GM10847 (cell line): ENCODE measurements around the gene ATP6V1B1.

ENCODE experiments used
- POLR2A ChIP-seq: IDR thresholded peaks from 2 replicates; pipeline ENCODE4 v1.6.1; 2011; ENCODE audit not compliant: insufficient read length; ENCODE audit errors: extremely low read depth

ATP6V1B1 gene

GRCh38 chr2:70907130-70908057, 28.3 kb upstream of the ATP6V1B1 start:
- TF ChIP-seq POLR2A, result no peak

- TF ChIP-seq POLR2A, result no peak
Measured at GRCh38 chr2:70916291-70916690, 19.4 kb upstream of the ATP6V1B1 start.

GRCh38 chr2:70918016-70918415, 17.7 kb upstream of the ATP6V1B1 start:
- TF ChIP-seq POLR2A, result no peak

- TF ChIP-seq POLR2A, result no peak
Measured at GRCh38 chr2:70919672-70920366, 15.9 kb upstream of the ATP6V1B1 start.

- no peak for TF ChIP-seq POLR2A
Measured at GRCh38 chr2:70920367-70920715, 15.4 kb upstream of the ATP6V1B1 start.

- no peak for TF ChIP-seq POLR2A
Measured at GRCh38 chr2:70921031-70921430, 14.7 kb upstream of the ATP6V1B1 start.

GRCh38 chr2:70921839-70922234, 13.9 kb upstream of the ATP6V1B1 start:
- no peak for TF ChIP-seq POLR2A

GRCh38 chr2:70922235-70923234, 13.2 kb upstream of the ATP6V1B1 start:
- TF ChIP-seq POLR2A, result no peak

GRCh38 chr2:70923378-70924015, 12.2 kb upstream of the ATP6V1B1 start:
- no peak for TF ChIP-seq POLR2A

GRCh38 chr2:70926042-70926441, 9.7 kb upstream of the ATP6V1B1 start:
- TF ChIP-seq POLR2A, result no peak

- no peak for TF ChIP-seq POLR2A
Measured at GRCh38 chr2:70927138-70927537, 8.6 kb upstream of the ATP6V1B1 start.

GRCh38 chr2:70927641-70928040, 8.1 kb upstream of the ATP6V1B1 start:
- no peak for TF ChIP-seq POLR2A

GRCh38 chr2:70928366-70928765, 7.3 kb upstream of the ATP6V1B1 start:
- no peak for TF ChIP-seq POLR2A
